GM12891 (cell line): ENCODE data around the gene MIPOL1.
"Not testable (repeated sequence)": the region's sequence is repeated elsewhere in the genome, so short reads cannot be mapped to it uniquely, and the experiment has no call there.

Experiments
- POLR2A ChIP-seq: IDR thresholded peaks from 2 replicates; pipeline ENCODE4 v1.6.1; 2011; ENCODE audit warnings: low read depth, low read length, control low read depth
- POLR2AphosphoS5 ChIP-seq: IDR thresholded peaks from 2 replicates; pipeline ENCODE4 v1.6.1; 2011; ENCODE audit warnings: low read depth, low read length, control low read depth
- SPI1 ChIP-seq: IDR thresholded peaks from 2 replicates; pipeline ENCODE4 v1.6.1; 2011; ENCODE audit warnings: low read depth, low read length, control low read depth
- TAF1 ChIP-seq: IDR thresholded peaks from 2 replicates; pipeline ENCODE4 v1.6.1; 2011; ENCODE audit warnings: low read depth, low read length, control low read depth

- not testable (repeated sequence) for TF ChIP-seq POLR2A, TAF1, POLR2AphosphoS5, SPI1
Observed at GRCh38 chr14:37555596-37555995, 357.9 kb downstream of the MIPOL1 start.
